Kasumi-1 (cell line): ENCODE data around the gene MRPS18B.
A peak's percentile ranks its signal among the peaks of the same experiment; 100 is the strongest.

Experiments
- DNase-seq, 2 experiments: peaks; one replicate each; lab custom pipeline; 2025; lab: John Stamatoyannopoulos, UW

Gene MRPS18B

DNA sequence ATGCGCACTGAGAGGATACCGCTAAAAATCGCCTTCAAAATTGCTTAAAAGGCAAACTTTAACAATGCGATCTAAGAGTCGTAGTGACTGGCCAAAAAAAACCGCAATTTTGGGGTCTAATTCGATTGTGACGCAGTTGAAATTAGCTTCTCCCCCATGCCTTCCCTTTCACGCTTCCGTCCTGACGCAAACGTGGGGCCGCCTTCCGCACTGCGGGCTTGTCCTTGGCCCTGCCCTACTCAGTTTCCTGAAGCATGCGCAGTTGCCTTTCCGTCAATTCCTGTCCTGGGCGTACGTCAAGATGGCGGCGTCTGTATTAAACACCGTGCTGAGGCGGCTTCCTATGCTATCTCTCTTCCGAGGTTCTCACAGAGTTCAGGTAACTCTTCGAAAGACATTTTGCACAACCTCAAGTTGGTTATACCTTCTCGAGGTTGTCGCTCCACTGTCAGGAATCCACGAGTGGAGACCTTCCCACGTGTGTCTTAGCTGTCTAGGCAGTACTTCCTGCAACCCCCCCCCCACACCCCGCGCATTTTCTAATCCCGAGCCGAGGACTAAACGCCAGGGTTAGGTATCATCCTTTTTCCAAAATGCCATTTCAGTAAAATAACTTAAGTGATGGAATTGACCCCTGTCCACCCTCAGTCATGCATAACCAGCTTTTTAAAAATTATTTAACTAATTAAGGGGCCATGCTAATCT, at the start of gene MRPS18B:
TSS of gene MRPS18B (plus strand) at position 276 of the 705 bp plus-strand sequence. CDS start at position 302, 26 bp downstream.
- peak; percentile 96 to 97 for DNase-seq

DNA sequence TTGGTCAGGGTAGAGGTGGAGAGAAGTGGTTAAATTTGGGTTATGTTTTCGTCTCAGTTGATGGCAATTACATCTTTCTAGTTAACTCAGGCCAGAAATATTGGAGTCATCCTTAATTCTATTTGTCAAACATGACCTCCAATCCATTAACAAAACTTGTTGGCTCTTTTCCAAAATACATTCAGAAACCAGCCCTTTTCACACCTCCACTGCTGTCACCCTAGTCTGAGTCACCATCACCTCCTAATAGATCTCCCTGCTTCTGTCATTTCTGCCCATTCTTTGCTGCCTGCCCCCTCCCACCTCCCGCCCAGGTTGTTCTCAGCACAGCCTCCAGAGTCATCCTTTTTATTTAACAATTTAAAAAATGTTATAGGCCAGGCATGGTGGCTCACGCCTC, 49.4 kb upstream of the MRPS18B start:
- no peak for DNase-seq

DNA sequence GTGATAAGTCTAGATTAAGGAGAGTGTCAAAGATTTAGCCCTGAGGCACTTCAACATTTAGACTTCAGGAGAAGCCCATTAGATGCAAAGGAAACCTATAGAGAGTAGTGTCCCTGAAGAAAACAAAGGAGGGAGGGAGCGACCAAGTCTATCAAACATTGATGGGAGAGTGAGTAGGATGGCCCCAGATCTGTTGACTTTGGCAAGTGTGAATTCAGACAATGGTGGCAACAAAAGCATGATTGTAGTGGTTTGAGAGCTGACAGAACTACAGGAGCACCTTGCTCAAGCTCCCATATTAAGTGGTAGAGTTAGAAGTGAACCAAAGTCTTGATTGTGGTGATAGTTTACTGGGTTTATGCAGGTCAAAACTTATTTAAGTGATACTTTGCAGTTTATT, 47.4 kb upstream of the MRPS18B start:
- DNase-seq = no peak

DNA sequence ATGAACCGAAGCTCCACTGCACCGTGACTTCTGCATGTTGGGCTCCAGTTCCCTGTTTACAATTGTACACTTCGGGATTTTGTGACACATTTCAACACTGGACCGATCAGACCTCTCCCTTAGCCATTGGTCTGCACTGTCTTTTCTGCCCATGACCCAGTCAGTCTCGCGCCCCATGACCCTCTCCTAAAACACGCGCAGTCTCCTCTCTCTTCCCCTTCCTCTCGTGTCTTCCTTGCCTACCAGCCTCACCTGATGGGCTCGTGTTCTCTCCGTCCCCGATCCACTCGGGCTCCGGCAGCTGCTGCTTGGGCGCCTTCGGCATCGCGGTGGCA, 46.9 kb upstream of the MRPS18B start:
- DNase-seq = peak in 1 of 2 experiments; percentile 34

DNA sequence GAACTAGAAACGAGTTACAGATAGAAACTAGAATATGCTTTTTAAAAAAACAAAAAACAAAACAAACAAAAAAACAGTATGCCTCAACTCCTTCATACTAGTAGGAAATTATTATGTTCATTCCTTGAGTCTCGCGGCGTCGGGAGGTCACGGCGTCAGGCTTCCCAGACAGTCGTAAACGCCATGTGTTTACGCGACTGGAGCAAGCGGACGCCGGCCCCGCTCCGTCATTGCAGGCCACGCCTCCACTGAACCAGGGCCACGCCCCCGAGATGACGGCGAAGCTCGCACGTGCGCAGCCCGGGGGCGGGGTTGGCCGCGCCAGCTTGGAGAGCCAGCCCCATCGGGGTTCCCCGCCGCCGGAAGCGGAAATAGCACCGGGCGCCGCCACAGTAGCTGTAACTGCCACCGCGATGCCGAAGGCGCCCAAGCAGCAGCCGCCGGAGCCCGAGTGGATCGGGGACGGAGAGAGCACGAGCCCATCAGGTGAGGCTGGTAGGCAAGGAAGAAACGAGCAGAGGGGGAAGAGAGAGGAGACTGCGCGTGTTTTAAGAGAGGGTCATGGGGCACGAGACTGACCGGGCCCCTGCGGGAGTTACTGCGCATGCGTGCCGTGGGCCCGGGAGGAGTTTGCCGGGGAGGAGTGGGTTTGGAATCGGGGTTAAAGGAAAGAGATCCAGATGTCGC, 46.4 kb upstream of the MRPS18B start, which contains the start of gene ABCF1:
TSS of gene ABCF1 (plus strand) at position 368 of the 687 bp plus-strand sequence. CDS start at position 414, 46 bp downstream.
- DNase-seq = peak; percentile 90 to 91

DNA sequence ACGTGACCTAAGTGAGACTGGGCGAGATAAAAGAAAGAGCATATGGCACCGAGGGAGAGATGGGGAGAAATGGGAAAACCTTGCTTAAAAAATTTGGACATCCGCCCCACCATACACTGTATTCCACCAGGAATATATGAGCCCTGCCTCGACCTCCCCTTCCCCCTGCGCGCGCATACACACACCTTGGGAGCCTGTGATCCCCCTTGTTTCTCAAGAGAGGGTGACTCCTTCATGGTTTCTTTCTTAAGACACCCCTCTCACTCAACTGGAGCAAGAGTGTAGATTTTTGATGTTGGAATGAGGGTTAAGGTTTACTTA, 45.9 kb upstream of the MRPS18B start:
- no peak for DNase-seq

DNA sequence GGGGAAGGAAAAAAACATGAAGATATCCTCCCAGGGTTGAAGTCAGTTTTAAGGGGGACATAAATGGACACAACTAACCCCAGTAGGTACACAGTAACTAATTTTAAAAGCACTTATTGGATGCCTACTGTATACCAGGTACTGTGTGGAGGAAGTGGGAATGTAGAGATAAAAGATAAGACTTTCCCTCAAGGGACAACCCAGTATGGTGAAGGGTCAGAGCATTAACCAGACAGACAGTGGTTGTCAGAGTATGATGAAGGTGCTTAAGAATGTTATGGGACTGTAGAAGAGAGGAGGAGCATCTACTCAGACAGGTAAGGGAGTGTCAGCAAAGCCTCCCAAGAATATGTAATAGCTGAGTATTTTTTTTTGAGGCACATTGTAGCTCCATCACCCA, 45.5 kb upstream of the MRPS18B start:
- no peak for DNase-seq

DNA sequence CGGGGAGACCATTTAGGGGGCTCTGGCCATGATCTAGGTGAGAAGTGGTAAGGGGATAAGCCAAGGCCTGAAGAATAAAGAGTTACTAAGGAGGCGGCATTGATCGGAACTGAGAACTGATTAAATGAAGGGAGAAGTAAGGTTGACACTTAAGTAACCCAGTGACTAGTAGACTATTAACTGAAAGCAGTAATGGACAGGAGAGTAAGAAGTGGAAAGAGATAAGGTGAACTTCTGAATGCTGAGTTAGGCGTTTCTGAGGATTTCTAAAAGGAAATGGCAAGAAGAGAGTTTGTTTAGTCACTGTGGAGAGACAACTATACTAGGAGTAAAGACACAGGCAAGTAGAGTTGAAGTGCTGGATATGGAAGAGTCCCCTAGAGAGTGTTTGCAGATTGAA, 44.5 kb upstream of the MRPS18B start:
- DNase-seq = no peak

DNA sequence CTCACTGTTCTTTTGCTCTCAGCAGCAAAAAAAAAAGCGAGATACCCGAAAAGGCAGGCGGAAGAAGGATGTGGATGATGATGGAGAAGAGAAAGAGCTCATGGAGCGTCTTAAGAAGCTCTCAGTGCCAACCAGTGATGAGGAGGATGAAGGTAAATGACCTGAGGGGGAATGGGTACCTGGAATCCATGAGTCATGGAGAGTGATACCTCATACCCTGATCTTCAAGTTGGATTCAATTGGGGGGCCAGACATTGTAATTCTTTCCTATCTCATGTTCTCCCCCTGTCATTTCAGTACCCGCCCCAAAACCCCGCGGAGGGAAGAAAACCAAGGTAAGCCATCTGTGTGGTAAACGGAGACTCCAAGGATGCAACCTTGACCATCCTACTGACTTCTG, 39.6 kb upstream of the MRPS18B start:
- no peak for DNase-seq

DNA sequence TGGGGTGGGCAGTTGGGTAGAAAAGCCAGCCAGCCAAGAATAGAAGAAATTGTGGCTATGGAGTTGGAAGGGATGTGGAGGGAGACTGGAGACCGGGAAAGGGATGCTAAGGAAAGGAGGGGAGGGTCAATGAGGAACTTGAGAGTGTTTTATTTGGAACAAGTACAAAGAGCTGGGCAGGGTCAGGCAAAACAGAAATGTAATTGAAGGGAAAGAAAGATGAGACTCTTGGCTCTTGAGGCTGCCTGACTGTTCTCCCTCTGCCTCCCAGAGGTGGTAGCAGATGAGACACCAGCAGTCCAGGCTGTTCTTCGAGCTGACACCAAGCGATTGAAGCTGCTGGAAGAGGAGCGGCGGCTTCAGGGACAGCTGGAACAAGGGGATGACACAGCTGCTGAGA, 33.7 kb upstream of the MRPS18B start:
- no peak for DNase-seq

DNA sequence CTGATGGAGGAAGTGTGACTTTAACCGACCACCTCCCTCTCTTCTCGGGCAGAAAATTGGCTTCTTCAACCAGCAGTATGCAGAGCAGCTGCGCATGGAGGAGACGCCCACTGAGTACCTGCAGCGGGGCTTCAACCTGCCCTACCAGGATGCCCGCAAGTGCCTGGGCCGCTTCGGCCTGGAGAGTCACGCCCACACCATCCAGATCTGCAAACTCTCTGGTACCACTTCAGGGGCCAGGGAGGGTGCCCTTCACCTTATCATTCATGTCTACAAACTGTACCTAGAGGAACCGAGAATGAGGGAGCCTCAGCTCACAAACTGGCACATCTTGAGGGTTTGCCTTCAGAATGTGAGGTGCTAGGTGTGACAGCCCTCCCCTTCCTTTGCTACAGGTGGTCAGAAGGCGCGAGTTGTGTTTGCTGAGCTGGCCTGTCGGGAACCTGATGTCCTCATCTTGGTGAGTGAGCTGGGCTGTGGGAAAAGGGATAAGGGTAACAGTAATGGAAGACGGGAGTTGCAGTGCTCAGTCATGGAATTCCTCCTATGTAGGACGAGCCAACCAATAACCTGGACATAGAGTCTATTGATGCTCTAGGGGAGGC, 27.8 kb upstream of the MRPS18B start:
- no peak for DNase-seq

DNA sequence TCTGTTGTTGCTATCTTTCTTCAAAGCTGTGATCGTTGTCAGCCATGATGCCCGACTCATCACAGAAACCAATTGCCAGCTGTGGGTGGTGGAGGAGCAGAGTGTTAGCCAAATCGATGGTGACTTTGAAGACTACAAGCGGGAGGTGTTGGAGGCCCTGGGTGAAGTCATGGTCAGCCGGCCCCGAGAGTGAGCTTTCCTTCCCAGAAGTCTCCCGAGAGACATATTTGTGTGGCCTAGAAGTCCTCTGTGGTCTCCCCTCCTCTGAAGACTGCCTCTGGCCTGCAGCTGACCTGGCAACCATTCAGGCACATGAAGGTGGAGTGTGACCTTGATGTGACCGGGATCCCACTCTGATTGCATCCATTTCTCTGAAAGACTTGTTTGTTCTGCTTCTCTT, 27.1 kb upstream of the MRPS18B start:
- DNase-seq = no peak

DNA sequence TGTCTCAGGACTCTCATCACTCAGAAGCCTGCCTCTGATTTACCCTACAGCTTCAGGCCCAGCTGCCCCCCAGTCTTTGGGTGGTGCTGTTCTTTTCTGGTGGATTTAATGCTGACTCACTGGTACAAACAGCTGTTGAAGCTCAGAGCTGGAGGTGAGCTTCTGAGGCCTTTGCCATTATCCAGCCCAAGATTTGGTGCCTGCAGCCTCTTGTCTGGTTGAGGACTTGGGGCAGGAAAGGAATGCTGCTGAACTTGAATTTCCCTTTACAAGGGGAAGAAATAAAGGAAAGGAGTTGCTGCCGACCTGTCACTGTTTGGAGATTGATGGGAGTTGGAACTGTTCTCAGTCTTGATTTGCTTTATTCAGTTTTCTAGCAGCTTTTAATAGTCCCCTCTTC, 26.6 kb upstream of the MRPS18B start:
- no peak for DNase-seq

DNA sequence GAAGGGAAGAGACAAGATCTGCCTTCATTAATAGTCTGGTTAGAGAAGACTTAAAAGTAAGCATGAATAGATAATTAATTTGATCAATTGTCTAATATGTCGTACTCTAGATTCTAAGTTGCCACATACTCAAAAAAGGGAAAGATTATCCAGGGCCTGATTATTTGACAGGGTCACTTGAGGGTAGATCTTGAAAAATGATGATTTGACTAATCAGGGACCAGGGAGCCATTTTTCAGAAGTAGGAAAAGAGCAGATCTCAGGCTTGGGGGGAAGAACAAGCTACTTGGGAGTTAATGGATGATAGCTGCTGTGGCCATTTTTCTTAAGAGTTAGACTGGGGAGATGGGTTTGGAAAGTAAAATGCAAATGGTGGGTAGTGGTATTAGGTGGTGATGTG, 25.4 kb upstream of the MRPS18B start:
- DNase-seq = no peak

DNA sequence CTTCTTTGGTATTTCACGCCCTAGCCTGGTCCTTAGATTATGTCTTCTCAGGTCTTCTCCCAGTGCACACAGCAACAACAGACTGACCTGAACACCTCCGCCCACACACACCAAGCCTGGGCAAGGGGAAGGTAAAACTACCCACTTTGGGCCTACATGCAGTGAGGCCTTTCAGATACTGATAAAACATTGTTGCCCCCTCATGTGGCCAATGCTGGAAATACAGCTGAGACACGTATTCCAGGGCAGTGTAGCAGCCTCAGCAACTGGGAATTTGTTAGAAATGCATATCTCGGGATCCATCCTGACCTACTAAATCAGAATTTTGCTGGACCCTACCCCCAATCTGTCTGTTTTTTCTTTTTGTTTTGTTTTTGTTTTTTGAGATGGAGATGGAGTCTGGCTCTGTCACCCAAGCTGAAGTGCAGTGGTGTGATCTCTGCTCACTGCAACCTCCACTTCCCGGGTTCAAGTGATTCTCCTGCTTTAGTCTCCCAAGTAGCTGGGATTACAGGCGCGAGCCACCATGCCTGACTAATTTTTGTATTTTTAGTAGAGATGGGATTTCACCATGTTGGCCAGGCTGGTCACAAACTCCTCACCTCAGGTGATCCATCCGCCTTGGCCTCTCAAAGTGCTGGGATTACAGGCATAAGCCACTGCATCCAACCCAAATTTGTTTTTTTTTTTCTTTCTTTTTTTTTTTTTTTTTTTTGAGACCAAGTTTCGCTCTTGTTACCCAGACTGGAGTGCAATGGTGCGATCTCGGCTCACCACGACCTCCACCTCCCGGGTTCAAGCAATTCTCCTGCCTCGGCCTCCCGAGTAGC, 20.1 kb upstream of the MRPS18B start:
- DNase-seq = peak; percentile 47 to 62

DNA sequence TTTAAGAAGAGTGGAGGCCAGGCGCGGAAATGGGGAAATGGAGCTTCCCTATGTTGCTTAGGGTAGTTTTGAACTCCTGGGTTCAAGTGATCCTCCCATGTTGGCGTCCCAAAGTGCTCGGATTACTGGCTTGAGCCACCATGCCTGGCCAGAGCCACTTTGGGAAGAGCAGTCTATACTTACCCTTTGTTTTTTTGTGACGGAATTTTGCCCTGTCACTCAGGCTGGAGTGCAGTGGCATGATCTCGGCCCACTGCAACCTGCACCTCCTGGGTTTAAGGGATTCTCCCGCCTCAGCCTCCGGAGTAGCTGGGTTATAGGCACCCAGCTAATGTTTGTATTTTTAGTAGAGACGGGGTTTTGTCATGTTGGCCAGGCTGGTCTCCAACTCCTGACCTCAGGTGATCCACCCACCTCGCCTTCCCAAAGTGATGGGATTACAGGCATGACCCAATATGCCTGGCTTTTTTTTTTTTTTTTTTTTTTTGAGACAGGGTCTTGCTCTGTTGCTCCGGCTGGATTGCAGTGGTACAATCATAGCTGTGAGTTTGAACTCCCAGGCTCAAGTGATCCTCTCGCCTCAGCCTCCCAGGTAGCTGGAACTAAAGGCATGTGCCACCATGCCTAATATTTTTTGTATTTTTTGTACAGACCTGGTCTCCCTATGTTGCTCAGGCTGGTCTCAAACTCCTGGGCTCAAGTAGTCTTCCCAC, 18.6 kb upstream of the MRPS18B start:
- DNase-seq = no peak

DNA sequence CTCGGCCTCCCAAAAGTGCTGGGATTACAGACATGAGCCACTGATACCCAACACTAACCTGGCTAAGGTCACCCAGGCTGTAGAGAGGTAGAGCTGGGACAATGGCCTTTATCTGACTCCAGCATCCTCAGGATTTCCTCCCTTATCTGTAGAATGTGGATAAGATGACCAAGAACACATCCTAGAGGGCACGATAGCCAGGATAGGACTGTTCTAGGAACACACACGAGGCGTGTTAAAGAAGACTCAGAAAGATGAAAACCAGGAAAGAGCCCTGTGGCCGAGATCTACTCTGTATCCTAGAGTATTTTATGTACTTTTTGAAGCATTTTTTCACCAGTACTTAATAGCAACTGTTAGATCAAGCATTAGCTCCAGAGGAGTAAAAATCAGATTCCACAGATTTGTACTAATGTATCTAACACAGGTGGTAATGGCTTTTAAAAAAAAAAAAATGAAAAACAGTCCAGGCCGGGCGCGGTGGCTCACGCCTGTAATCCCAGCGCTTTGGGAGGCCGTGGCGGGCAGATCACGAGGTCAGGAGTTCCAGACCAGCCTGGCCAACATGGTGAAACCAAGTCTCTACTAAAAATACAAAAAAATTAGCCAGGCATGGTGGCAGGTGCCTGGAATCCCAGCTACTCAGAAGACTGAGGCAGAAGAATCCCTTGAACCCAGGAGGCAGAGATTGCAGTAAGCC, 17.9 kb upstream of the MRPS18B start:
- no peak for DNase-seq

DNA sequence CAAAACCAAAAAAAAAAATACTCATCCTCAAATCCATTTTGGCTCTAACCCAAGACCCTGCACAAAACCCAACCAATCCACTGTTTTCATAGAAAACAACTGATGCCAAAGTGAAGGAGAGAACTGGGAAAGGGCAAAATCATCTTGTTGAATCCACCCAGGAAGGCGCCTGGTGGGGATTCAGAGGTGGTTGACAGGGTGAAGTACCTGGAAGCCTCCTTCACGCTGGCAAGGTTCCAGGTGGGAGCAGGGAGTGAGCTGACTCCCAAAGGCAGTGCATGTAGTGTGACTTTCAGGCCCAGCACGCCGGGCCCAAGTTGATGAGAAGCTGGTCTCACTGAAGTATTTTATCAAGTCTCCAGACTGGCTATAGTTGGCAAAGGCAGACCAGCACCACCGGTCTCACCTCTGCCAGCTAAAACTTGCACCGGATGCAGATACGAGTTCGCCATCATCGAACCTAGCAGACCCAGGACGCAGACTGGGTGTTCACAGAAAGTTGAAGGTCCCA, 17.1 kb upstream of the MRPS18B start:
- DNase-seq = no peak

DNA sequence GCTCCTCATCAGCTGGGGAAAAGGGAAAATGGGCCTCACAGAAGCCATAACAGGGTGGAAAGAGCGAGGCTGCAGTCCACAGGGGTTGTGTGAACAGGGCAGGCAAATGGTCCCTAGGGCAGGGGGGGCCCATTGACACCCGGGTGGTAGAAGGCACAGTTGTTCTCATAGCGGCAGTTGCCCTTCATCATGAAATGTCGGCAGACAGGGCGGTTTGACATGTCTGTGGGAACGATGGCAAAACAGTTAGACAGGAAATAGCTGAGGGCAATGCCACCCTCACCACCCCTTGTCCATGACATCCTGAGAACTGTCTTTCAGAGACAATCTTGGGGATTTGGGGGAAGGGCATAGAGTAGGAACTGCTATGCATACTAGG, 16.2 kb upstream of the MRPS18B start:
- no peak for DNase-seq

DNA sequence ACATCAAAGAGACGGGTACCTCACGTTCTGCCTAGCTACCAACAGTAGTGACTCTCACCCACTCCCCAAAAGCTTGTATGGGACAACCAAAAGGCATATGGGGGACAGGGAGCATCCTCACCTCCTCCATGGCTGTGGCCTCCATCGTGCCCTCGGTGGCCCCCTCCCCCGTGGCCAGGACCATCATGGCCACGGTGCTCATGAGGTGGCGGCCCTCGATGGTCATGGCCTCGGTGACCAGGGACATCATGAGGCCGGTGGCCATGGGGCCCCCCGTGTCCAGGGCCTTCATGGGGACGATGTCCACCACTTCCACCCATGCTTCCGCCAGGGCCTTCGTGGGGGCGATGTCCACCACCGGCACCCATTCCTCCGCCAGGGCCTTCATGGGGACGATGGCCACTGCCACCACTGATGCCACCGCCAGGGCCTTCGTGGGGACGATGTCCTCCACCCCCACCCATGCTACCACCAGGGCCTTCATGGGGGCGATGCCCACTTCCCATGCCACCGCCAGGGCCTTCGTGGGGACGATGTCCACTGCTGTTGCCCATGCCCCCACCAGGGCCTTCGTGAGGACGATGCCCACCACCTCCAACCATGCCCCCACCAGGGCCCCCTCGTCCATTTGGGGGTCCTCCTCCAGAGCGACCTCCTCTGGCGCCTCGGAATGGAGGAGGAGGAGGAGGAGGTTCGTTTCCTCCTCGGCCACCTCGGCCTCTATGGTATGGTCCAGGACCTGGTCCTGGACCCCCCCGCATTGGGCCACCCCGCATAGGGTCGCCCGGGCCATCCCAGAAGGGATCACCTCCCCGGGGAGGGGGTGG, 15.6 kb upstream of the MRPS18B start:
- no peak for DNase-seq
